Type B pancreatic cell (in vitro differentiated cells): Measurements from ENCODE around the gene TOX3. TPM values are rescaled to one million over a fixed set of nuclear protein-coding genes. Genes with fewer than 3 reads are reported as not detected.

Experiments
- DNase-seq: peaks from one replicate; pipeline ENCODE4 v3.0.0; 2021; ENCODE audit warnings: mixed read lengths; ENCODE audit not compliant: unreplicated experiment; ENCODE audit errors: extremely low spot score
- H3K27ac Mint-ChIP-seq: 2 replicates; pipeline ENCODE4 v1.8.0; 2021; ENCODE audit warnings: mild to moderate bottlenecking, mixed read lengths
- H3K27me3 Mint-ChIP-seq: 2 replicates; pipeline ENCODE4 v1.8.0; 2021; ENCODE audit warnings: mixed read lengths
- H3K36me3 Mint-ChIP-seq: 2 replicates; pipeline ENCODE4 v1.8.0; 2021; ENCODE audit warnings: mixed read lengths
- H3K4me1 Mint-ChIP-seq: one replicate; pipeline ENCODE4 v1.8.0; 2021; ENCODE audit warnings: mixed read lengths; ENCODE audit not compliant: unreplicated experiment
- H3K4me3 Mint-ChIP-seq: 2 replicates; pipeline ENCODE4 v1.8.0; 2021; ENCODE audit warnings: mild to moderate bottlenecking, mixed read lengths
- H3K9me3 Mint-ChIP-seq: 2 replicates; pipeline ENCODE4 v1.8.0; 2021; ENCODE audit warnings: mixed read lengths
- total RNA-seq: library from RNA; stranded (reverse); gene quantifications from 2 replicates; pipeline ENCODE4 v1.2.1, GENCODE V29; 2021; ENCODE audit warnings: low replicate concordance
- TF ChIP-seq, protein P1 (sequence below): fragments of 200-600 bp; sonication (generic); conservative IDR thresholded peaks from 2 replicates; pipeline ENCODE4 v1.5.0; 2021; ENCODE audit warnings: antibody characterized with exemption, mild to moderate bottlenecking

TOX3 gene
- total RNA-seq, 1 donor from 2014 or later, result 18.4 TPM

DNA sequence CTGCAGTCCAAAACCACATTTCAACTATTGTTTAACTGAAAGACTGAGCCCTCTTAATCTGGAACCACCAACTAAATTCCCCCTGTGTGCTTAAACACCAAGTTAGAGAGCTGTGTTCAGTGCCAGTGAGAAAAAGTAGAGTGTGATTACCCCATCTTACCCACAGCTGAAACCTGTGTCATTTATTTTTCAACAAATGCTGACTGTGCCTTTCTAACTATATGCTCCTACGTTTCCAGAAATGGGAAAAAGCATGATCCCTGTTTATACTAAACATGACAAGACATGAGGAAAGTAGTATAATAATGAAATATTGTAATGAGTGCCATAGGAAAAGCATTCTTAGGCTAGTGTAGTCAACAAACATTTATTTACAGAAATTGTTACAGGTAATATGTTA is 7.4 kb upstream of the TOX3 start:
- no peaks in the 10 kb centered on the region for H3K36me3 Mint-ChIP-seq
- peaks cover 21% of the 10 kb centered on the region for H3K4me1 Mint-ChIP-seq
- H3K27ac Mint-ChIP-seq, result no peak overlapping the region
- H3K27me3 Mint-ChIP-seq, result peaks cover 57% of the 10 kb centered on the region
- no peak for DNase-seq
- no peak overlapping the region for H3K4me3 Mint-ChIP-seq
- TF ChIP-seq, protein P1, sequence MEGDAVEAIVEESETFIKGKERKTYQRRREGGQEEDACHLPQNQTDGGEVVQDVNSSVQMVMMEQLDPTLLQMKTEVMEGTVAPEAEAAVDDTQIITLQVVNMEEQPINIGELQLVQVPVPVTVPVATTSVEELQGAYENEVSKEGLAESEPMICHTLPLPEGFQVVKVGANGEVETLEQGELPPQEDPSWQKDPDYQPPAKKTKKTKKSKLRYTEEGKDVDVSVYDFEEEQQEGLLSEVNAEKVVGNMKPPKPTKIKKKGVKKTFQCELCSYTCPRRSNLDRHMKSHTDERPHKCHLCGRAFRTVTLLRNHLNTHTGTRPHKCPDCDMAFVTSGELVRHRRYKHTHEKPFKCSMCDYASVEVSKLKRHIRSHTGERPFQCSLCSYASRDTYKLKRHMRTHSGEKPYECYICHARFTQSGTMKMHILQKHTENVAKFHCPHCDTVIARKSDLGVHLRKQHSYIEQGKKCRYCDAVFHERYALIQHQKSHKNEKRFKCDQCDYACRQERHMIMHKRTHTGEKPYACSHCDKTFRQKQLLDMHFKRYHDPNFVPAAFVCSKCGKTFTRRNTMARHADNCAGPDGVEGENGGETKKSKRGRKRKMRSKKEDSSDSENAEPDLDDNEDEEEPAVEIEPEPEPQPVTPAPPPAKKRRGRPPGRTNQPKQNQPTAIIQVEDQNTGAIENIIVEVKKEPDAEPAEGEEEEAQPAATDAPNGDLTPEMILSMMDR, result no peak
- H3K9me3 Mint-ChIP-seq, result peaks cover 3% of the 10 kb centered on the region

DNA sequence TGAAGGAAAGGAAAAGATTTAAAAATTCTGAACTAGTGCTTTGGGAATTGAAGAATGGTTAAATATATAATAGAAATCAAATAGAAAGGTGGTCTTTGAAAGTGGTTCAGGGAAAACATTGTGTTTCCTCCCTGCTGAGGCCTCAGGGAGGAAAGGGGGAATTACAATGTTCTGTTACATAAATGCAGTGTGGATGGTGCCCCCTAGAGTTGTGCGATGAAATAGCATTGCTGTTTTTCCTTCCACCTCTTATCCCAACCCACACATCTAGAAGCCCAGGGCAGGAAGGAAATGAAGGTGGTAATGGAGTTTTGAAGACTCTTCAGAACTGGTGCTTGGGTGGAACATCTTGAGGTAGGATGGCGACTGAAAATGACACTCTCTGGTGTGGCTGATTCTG is 6.4 kb upstream of the TOX3 start:
- Mint-ChIP-seq H3K27me3 (peaks cover 67% of the 10 kb centered on the region), H3K27ac (no peak overlapping the region), H3K9me3 (peaks cover 3% of the 10 kb centered on the region), H3K4me1 (peaks cover 24% of the 10 kb centered on the region), H3K36me3 (no peaks in the 10 kb centered on the region), H3K4me3 (no peak overlapping the region)
- TF ChIP-seq, protein P1, result peak; percentile 81
- no peak for DNase-seq

DNA sequence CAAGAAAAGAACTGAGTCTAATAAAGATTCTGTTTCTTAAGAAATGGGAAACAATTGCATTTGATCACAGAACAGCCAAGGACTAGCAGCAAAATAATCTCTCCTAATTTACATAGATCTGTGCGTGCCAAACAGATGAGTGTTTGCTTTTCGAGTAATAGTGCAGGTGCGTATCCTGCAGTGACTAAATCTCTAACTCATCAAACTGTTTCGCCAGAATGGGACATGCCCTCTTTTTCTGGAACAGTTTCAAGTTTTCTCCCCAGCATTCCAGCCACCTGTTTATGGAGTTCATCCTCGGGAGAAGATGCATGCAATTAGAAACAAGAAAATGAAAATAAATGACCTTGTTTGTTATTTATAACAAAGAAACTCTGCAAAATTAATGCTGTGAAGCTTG is 5.7 kb upstream of the TOX3 start:
- peaks cover 28% of the 10 kb centered on the region for H3K4me1 Mint-ChIP-seq
- no peak for DNase-seq
- H3K27me3 Mint-ChIP-seq, result peaks cover 74% of the 10 kb centered on the region
- no peak overlapping the region for H3K27ac Mint-ChIP-seq
- TF ChIP-seq, protein P1, result no peak
- peaks cover 3% of the 10 kb centered on the region for H3K9me3 Mint-ChIP-seq
- H3K36me3 Mint-ChIP-seq, result no peaks in the 10 kb centered on the region
- no peak overlapping the region for H3K4me3 Mint-ChIP-seq

DNA sequence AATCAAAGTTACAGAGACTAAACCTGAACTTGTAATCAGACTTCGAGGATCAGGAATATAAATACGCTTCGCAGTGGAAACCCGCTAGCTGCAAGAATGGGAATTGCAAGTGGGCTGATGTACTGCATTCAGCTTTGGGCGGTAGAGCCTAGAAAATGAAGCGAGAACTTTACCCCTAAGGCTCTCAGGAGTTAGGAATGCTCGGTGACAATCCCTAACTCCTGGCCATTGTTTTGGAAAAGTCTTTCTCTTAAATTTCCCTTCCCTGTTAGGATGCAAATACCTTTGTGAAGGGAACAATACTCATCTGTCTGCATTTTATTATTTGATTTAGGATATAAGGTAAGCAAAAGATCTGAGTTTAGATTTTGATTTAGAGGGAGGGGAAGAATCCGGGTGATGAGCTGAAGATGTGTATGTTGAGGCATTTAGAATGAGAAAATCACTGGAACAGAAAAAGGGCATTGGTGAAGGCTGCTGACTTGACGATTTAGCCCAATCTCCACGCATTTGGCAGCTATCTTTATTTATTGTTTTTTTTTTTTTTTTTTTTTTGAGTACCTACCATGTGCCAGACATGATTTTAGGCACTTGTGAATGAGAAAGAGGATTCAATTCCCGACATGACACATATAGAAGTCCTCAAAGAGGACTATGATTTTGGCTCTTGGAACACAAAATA is 2.2 kb upstream of the TOX3 start:
- peak overlapping the region; percentile 1 for H3K4me3 Mint-ChIP-seq
- no peak for DNase-seq
- no peaks in the 10 kb centered on the region for H3K9me3 Mint-ChIP-seq
- H3K27me3 Mint-ChIP-seq, result peaks cover 71% of the 10 kb centered on the region
- TF ChIP-seq, protein P1, result peak; percentile 81
- H3K27ac Mint-ChIP-seq, result no peak overlapping the region
- no peaks in the 10 kb centered on the region for H3K36me3 Mint-ChIP-seq
- peaks cover 34% of the 10 kb centered on the region for H3K4me1 Mint-ChIP-seq

DNA sequence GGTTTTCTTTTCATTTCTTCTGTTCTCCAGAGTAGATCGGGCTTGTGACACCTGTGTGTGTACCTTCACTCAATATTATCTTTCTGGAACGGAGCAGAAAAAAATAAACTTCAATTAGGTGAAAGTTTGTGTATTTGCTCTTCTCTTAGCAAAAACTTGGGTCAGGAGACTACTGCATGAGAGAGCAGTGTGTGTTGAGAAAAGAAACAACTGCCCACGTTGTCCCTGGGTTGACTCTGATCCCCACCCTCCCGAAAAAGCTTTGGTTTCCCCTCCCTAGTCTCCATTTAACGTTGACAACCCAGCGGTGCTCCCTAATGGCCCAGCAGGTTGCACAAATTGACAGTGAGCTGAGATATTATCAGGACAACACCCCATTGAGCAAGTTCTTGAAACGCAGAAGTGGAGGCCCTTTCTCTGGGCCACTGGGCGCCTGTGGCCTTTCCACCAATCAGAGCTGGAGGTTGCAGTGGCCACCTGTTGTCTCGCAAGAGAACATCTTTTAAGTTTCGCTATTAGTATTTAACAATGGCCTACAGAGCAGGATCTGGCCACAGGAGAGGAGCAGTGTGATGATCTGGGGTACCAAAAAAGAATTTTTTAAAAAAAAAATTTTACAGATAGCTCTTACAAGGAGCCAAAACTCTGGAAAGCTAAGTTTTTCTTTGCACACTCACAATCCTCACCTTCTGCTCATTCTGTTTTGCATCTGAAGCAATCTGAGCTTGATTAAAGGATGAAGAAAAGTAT is 1.5 kb upstream of the TOX3 start:
- Mint-ChIP-seq H3K9me3 (no peaks in the 10 kb centered on the region), H3K4me1 (peaks cover 32% of the 10 kb centered on the region), H3K36me3 (no peaks in the 10 kb centered on the region), H3K4me3 (peak overlapping the region; percentile 89), H3K27me3 (peaks cover 72% of the 10 kb centered on the region), H3K27ac (peak overlapping the region; percentile 38)
- no peak for DNase-seq
- TF ChIP-seq, protein P1, result no peak
